HG03095 (cell line): ENCODE data around the gene ZFP69.
"Not testable (repeated sequence)": the region's sequence is repeated elsewhere in the genome, so short reads cannot be mapped to it uniquely, and the experiment has no call there.

ENCODE experiments used
- ATAC-seq: cut with Tn5 transposase; IDR thresholded peaks from one replicate; pipeline ENCODE4 v1.9.1; 2021; ENCODE audit warnings: moderate library complexity; ENCODE audit not compliant: unreplicated experiment

Gene ZFP69

GRCh38 chr1:40476924-40477677 is at the start of gene ZFP69:
ZFP69 (plus strand) TSS chr1:40477290; CDS start chr1:40479362, 2,072 bp downstream.
- ATAC-seq = peak; percentile 81

- no peak for ATAC-seq
Measured at GRCh38 chr1:40431385-40431784, 45.7 kb upstream of the ZFP69 start.

- no peak for ATAC-seq
Measured at GRCh38 chr1:40432644-40433390, 44.3 kb upstream of the ZFP69 start.

GRCh38 chr1:40435471-40435870 is 41.6 kb upstream of the ZFP69 start:
- ATAC-seq = no peak

- ATAC-seq = no peak
Measured at GRCh38 chr1:40435876-40436275, 41.2 kb upstream of the ZFP69 start.

GRCh38 chr1:40438391-40439015 is 38.6 kb upstream of the ZFP69 start:
- no peak for ATAC-seq

- no peak for ATAC-seq
Measured at GRCh38 chr1:40439247-40439646, 37.8 kb upstream of the ZFP69 start.

GRCh38 chr1:40449684-40450494 is 27.2 kb upstream of the ZFP69 start, which contains the start of gene ZFP69B:
ZFP69B (plus strand) TSS chr1:40450476; CDS start chr1:40450962, 486 bp downstream.
- ATAC-seq = peak; percentile 66

- peak; percentile 24 for ATAC-seq
Measured at GRCh38 chr1:40450495-40451237, 26.4 kb upstream of the ZFP69 start.

GRCh38 chr1:40451238-40451585 is 25.9 kb upstream of the ZFP69 start:
- ATAC-seq = no peak

- ATAC-seq = no peak
Measured at GRCh38 chr1:40454873-40455272, 22.2 kb upstream of the ZFP69 start.

GRCh38 chr1:40462956-40463590 is 14.0 kb upstream of the ZFP69 start:
- no peak for ATAC-seq

- no peak for ATAC-seq
Measured at GRCh38 chr1:40469327-40469726, 7.8 kb upstream of the ZFP69 start.

- no peak for ATAC-seq
Measured at GRCh38 chr1:40475268-40475667, 1.8 kb upstream of the ZFP69 start.

- peak; percentile 19 for ATAC-seq
Measured at GRCh38 chr1:40477678-40478053, 576 bp downstream of the ZFP69 start.

- ATAC-seq = no peak
Measured at GRCh38 chr1:40478276-40478675, 1.2 kb downstream of the ZFP69 start.

- no peak for ATAC-seq
Measured at GRCh38 chr1:40479156-40479555, 2.1 kb downstream of the ZFP69 start.

GRCh38 chr1:40495315-40495903 is 18.3 kb downstream of the ZFP69 start:
- no peak for ATAC-seq

GRCh38 chr1:40502651-40503050 is 25.6 kb downstream of the ZFP69 start:
- not testable (repeated sequence) for ATAC-seq
